ENCODE measurements around the gene CAMK2D. TPM values are rescaled to one million over a fixed set of nuclear protein-coding genes. Genes with fewer than 3 reads are reported as not detected.
A peak's percentile ranks its signal among the peaks of the same experiment; 100 is the strongest.

The CAMK2D gene
- total and polyA plus RNA-seq, 5 donors: 77.2 to 177 (median 150) TPM

DNA sequence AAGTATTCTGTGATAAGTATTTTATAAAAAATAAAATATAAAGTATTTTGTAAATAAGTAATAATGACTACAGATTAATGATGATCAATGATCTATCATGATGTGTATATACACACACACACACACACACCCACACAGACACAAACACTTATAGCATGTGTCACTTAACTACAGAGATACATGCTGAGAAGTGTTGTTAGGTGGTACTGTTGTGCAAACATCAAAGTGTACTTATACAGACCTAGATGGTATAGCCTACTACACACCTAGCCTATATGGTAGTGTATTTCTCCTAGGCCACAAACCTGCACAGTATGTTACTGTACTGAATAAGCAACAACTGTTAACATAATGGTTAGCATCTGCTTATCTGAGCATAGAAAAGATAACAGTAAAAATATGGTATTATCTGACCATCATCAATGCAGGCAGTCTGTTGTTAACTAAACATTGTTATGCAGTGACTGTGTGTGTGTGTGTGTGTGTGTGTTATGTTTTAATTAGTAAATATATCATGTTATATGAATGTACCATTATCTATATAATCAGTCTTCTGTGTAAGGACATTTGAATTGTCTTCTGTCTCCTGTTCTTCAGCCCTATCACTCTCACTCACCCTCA lies 138.2 kb downstream of the CAMK2D start:
- H3K4me3 ChIP-seq (ENCODE audit: low read length): no peak overlapping the region
- H3K9me3 ChIP-seq (ENCODE audit: control insufficient read depth, low read length): no peaks in the 10 kb centered on the region
- intact Hi-C loops (cut with DNase I): no loop called here
- H3K4me1 ChIP-seq (ENCODE audit: control insufficient read depth, insufficient read depth, low read length): peaks cover 2% of the 10 kb centered on the region
- DNase-seq: no peak
- no peak overlapping the region for H3K27ac ChIP-seq (ENCODE audit: low read length)
- no peak for ATAC-seq
- H3K27me3 ChIP-seq (ENCODE audit: control insufficient read depth, insufficient read depth): no peaks in the 10 kb centered on the region

GRCh38 chr4:113621633-113622032 lies 139.9 kb downstream of the CAMK2D start:
- H3K4me1 ChIP-seq (ENCODE audit: control insufficient read depth, insufficient read depth, low read length): peaks cover 2% of the 10 kb centered on the region
- intact Hi-C loops (cut with DNase I): no loop called here
- H3K4me3 ChIP-seq (ENCODE audit: low read length): no peak overlapping the region
- DNase-seq: no peak
- 97% methylated on average over 2 of the region's 2 CpGs for WGBS
- H3K27ac ChIP-seq (ENCODE audit: low read length): no peak overlapping the region
- no peaks in the 10 kb centered on the region for H3K9me3 ChIP-seq (ENCODE audit: control insufficient read depth, low read length)
- ATAC-seq: no peak
- H3K27me3 ChIP-seq (ENCODE audit: control insufficient read depth, insufficient read depth): no peaks in the 10 kb centered on the region

GRCh38 chr4:113620032-113620431 lies 141.5 kb downstream of the CAMK2D start:
- no peak overlapping the region for H3K4me3 ChIP-seq (ENCODE audit: low read length)
- H3K9me3 ChIP-seq (ENCODE audit: control insufficient read depth, low read length): no peaks in the 10 kb centered on the region
- no peak for DNase-seq
- intact Hi-C loops (cut with DNase I): no loop called here
- no peak overlapping the region for H3K27ac ChIP-seq (ENCODE audit: low read length)
- 75% methylated on average over 2 of the region's 2 CpGs for WGBS
- no peaks in the 10 kb centered on the region for H3K27me3 ChIP-seq (ENCODE audit: control insufficient read depth, insufficient read depth)
- peaks cover 2% of the 10 kb centered on the region for H3K4me1 ChIP-seq (ENCODE audit: control insufficient read depth, insufficient read depth, low read length)
- ATAC-seq: peak in 1 of 2 donors; percentile 22

GRCh38 chr4:113619526-113619925 lies 142.0 kb downstream of the CAMK2D start:
- no peak for ATAC-seq
- intact Hi-C loops (cut with DNase I): no loop called here
- Histone ChIP-seq H3K27me3 (ENCODE audit: control insufficient read depth, insufficient read depth) (no peaks in the 10 kb centered on the region), H3K4me1 (ENCODE audit: control insufficient read depth, insufficient read depth, low read length) (no peaks in the 10 kb centered on the region), H3K27ac (ENCODE audit: low read length) (no peak overlapping the region), H3K9me3 (ENCODE audit: control insufficient read depth, low read length) (no peaks in the 10 kb centered on the region), H3K4me3 (ENCODE audit: low read length) (no peak overlapping the region)
- WGBS: 86% methylated on average over 4 of the region's 4 CpGs
- DNase-seq: no peak

GRCh38 chr4:113618205-113618604 lies 143.3 kb downstream of the CAMK2D start:
- intact Hi-C loops (cut with DNase I): no loop called here
- no peak for ATAC-seq
- Histone ChIP-seq H3K4me1 (ENCODE audit: control insufficient read depth, insufficient read depth, low read length) (no peaks in the 10 kb centered on the region), H3K27me3 (ENCODE audit: control insufficient read depth, insufficient read depth) (no peaks in the 10 kb centered on the region), H3K27ac (ENCODE audit: low read length) (no peak overlapping the region), H3K9me3 (ENCODE audit: control insufficient read depth, low read length) (no peaks in the 10 kb centered on the region), H3K4me3 (ENCODE audit: low read length) (no peak overlapping the region)
- no peak for DNase-seq
- 35% methylated on average over 2 of the region's 2 CpGs for WGBS

GRCh38 chr4:113617195-113617594 lies 144.3 kb downstream of the CAMK2D start:
- DNase-seq (no peak), ATAC-seq (no peak)
- no peaks in the 10 kb centered on the region for H3K4me1 ChIP-seq (ENCODE audit: control insufficient read depth, insufficient read depth, low read length)
- H3K4me3 ChIP-seq (ENCODE audit: low read length): no peak overlapping the region
- no peaks in the 10 kb centered on the region for H3K27me3 ChIP-seq (ENCODE audit: control insufficient read depth, insufficient read depth)
- H3K9me3 ChIP-seq (ENCODE audit: control insufficient read depth, low read length): no peaks in the 10 kb centered on the region
- peak overlapping the region; percentile 37 for H3K27ac ChIP-seq (ENCODE audit: low read length)
- intact Hi-C loops (cut with DNase I): no loop called here
- 95% methylated on average over 6 of the region's 6 CpGs for WGBS

DNA sequence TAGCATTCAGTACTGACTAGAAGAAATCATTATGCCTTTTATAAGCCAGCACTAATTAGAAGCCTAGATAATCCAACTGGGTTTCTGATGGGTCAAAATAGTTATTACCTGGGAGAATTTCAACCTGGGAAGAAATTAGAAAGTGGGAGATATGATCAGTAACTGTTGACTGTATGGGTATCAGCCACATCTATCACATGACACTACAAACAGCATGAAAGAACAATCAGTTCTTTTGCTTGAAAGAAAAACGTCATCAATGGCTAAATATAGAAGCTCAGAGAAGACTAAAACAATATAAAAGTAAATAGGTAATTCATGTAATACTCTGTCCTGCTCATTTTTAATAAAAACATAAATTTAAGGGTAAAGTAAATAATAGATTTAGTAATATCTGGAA lies 145.1 kb downstream of the CAMK2D start:
- ATAC-seq (no peak), DNase-seq (no peak)
- intact Hi-C loops (cut with DNase I): no loop called here
- Histone ChIP-seq H3K4me3 (ENCODE audit: low read length) (no peak overlapping the region), H3K9me3 (ENCODE audit: control insufficient read depth, low read length) (no peaks in the 10 kb centered on the region), H3K4me1 (ENCODE audit: control insufficient read depth, insufficient read depth, low read length) (no peaks in the 10 kb centered on the region), H3K27ac (ENCODE audit: low read length) (no peak overlapping the region), H3K27me3 (ENCODE audit: control insufficient read depth, insufficient read depth) (no peaks in the 10 kb centered on the region)
- 35% methylated on average over 1 of the region's 1 CpG for WGBS

GRCh38 chr4:113614414-113614813 lies 147.1 kb downstream of the CAMK2D start:
- Histone ChIP-seq H3K27me3 (ENCODE audit: control insufficient read depth, insufficient read depth) (no peaks in the 10 kb centered on the region), H3K9me3 (ENCODE audit: control insufficient read depth, low read length) (no peaks in the 10 kb centered on the region), H3K27ac (ENCODE audit: low read length) (peak overlapping the region; percentile 42), H3K4me1 (ENCODE audit: control insufficient read depth, insufficient read depth, low read length) (no peaks in the 10 kb centered on the region), H3K4me3 (ENCODE audit: low read length) (no peak overlapping the region)
- DNase-seq (no peak), ATAC-seq (no peak)
- WGBS: 37% methylated on average over 2 of the region's 2 CpGs
- intact Hi-C loops (cut with DNase I): no loop called here

GRCh38 chr4:113613503-113613902 lies 148.0 kb downstream of the CAMK2D start:
- DNase-seq: no peak
- intact Hi-C loops (cut with DNase I): no loop called here
- H3K27ac ChIP-seq (ENCODE audit: low read length): no peak overlapping the region

GRCh38 chr4:113610537-113610936 lies 151.0 kb downstream of the CAMK2D start:
- Histone ChIP-seq H3K4me3 (ENCODE audit: low read length) (no peak overlapping the region), H3K27ac (ENCODE audit: low read length) (no peak overlapping the region), H3K9me3 (ENCODE audit: control insufficient read depth, low read length) (no peaks in the 10 kb centered on the region), H3K27me3 (ENCODE audit: control insufficient read depth, insufficient read depth) (no peaks in the 10 kb centered on the region), H3K4me1 (ENCODE audit: control insufficient read depth, insufficient read depth, low read length) (no peaks in the 10 kb centered on the region)
- WGBS: 69% methylated on average over 3 of the region's 3 CpGs
- ATAC-seq: peak; percentile 23 to 52
- intact Hi-C loops (cut with DNase I): no loop called here
- DNase-seq: peak in 1 of 3 donors; percentile 50

More at GRCh38 chr4:113613503-113613902, 148.0 kb downstream of the CAMK2D start:
- ATAC-seq: no peak
- WGBS: 96% methylated on average over 4 of the region's 4 CpGs
- Histone ChIP-seq H3K4me3 (ENCODE audit: low read length) (no peak overlapping the region), H3K4me1 (ENCODE audit: control insufficient read depth, insufficient read depth, low read length) (no peaks in the 10 kb centered on the region), H3K9me3 (ENCODE audit: control insufficient read depth, low read length) (no peaks in the 10 kb centered on the region), H3K27me3 (ENCODE audit: control insufficient read depth, insufficient read depth) (no peaks in the 10 kb centered on the region)

DNA sequence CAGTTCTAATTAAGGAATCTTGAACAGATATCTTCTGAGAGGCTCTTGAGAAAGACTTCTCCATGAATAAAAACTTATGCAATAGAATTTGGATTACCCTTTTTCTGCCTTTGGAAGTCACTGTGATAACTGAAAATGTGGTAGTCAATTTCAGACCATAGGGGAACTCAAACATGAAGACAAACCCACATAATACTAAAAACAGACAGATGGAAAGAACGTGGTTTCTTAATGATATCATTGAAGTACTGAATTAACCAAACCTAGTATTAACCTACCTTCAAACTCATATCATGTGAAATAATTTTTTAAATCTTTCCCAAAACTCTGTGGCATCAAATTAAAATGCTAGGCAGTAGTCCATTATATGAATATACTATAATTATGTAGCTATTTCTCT lies 153.5 kb downstream of the CAMK2D start:
- 89% methylated on average over 1 of the region's 1 CpG for WGBS

DNA sequence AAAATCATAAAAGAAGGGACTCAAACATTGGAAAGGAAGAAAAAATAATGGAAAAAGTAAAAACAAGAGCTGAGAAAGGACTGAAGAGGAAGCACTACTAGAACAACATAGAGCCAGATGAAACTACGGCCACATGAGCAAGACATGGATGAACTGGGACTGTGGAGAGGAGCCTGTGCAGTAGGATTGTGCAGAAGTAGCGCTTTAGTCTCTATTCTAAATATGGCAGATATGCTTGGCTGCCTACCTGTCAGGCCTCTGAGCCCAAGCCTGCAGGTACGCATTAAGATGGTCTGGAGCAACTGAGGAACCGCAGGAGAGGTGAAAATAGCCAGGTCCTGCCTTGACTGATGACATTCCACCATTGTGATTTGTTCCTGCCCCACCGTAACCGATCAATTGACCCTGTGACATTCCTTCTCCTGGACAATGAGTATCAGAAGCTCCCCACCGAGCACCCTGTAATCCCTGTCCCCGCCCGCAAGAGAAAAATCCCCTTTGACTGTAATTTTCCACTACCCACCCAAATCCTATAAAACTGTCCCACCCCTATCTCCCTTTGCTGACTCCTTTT lies 154.3 kb downstream of the CAMK2D start:
- Histone ChIP-seq H3K27ac (ENCODE audit: low read length) (no peak overlapping the region), H3K4me1 (ENCODE audit: control insufficient read depth, insufficient read depth, low read length) (peaks cover 3% of the 10 kb centered on the region), H3K4me3 (ENCODE audit: low read length) (no peak overlapping the region), H3K27me3 (ENCODE audit: control insufficient read depth, insufficient read depth) (no peaks in the 10 kb centered on the region), H3K9me3 (ENCODE audit: control insufficient read depth, low read length) (no peaks in the 10 kb centered on the region)
- DNase-seq (no peak), ATAC-seq (no peak)
- intact Hi-C loops (cut with DNase I): no loop called here
- WGBS: 97% methylated on average over 9 of the region's 9 CpGs

More for the DNA sequence above, 153.5 kb downstream of the CAMK2D start:
- no peak for DNase-seq
- no peaks in the 10 kb centered on the region for H3K9me3 ChIP-seq (ENCODE audit: control insufficient read depth, low read length)
- no peak overlapping the region for H3K4me3 ChIP-seq (ENCODE audit: low read length)
- H3K27me3 ChIP-seq (ENCODE audit: control insufficient read depth, insufficient read depth): no peaks in the 10 kb centered on the region
- intact Hi-C loops (cut with DNase I): no loop called here
- no peak for ATAC-seq
- H3K4me1 ChIP-seq (ENCODE audit: control insufficient read depth, insufficient read depth, low read length): no peaks in the 10 kb centered on the region
- H3K27ac ChIP-seq (ENCODE audit: low read length): no peak overlapping the region
